GM18519 (cell line): ENCODE results near the gene ASTN2.

Experiments used
- ATAC-seq: cut with Tn5 transposase; IDR thresholded peaks from one replicate; pipeline ENCODE4 v1.9.1; 2021; ENCODE audit warnings: mild to moderate bottlenecking, moderate library complexity; ENCODE audit not compliant: unreplicated experiment, low FRiP score

ASTN2 gene, protein sequence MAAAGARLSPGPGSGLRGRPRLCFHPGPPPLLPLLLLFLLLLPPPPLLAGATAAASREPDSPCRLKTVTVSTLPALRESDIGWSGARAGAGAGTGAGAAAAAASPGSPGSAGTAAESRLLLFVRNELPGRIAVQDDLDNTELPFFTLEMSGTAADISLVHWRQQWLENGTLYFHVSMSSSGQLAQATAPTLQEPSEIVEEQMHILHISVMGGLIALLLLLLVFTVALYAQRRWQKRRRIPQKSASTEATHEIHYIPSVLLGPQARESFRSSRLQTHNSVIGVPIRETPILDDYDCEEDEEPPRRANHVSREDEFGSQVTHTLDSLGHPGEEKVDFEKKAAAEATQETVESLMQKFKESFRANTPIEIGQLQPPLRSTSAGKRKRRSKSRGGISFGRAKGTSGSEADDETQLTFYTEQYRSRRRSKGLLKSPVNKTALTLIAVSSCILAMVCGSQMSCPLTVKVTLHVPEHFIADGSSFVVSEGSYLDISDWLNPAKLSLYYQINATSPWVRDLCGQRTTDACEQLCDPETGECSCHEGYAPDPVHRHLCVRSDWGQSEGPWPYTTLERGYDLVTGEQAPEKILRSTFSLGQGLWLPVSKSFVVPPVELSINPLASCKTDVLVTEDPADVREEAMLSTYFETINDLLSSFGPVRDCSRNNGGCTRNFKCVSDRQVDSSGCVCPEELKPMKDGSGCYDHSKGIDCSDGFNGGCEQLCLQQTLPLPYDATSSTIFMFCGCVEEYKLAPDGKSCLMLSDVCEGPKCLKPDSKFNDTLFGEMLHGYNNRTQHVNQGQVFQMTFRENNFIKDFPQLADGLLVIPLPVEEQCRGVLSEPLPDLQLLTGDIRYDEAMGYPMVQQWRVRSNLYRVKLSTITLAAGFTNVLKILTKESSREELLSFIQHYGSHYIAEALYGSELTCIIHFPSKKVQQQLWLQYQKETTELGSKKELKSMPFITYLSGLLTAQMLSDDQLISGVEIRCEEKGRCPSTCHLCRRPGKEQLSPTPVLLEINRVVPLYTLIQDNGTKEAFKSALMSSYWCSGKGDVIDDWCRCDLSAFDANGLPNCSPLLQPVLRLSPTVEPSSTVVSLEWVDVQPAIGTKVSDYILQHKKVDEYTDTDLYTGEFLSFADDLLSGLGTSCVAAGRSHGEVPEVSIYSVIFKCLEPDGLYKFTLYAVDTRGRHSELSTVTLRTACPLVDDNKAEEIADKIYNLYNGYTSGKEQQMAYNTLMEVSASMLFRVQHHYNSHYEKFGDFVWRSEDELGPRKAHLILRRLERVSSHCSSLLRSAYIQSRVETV (N-terminal part only)

DNA sequence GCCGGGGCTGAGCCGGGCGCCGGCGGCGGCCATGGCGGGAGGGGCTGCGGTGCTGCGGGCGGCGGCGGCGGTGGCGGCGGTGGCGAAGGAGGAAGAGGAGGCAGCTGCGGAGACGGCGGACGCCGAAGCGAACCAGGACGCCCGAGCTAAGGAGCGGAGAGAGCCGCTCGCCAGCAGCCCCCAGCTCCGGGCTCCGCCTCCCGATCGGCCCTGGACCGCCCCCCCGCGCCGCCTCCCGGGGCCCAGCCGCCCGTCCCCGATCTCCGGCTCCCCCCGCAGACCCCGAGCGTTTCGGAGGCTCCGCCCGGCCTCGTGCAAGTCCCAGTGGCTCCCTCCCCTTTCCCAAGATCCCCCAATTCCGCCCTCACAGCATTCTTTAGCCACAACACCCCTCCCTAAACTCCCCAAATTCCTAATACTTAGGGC is at the start of gene ASTN2:
TSS of gene ASTN2 (minus strand) at position 152 of the 426 bp plus-strand sequence. CDS start at position 33, 119 bp downstream.
- no peak for ATAC-seq

DNA sequence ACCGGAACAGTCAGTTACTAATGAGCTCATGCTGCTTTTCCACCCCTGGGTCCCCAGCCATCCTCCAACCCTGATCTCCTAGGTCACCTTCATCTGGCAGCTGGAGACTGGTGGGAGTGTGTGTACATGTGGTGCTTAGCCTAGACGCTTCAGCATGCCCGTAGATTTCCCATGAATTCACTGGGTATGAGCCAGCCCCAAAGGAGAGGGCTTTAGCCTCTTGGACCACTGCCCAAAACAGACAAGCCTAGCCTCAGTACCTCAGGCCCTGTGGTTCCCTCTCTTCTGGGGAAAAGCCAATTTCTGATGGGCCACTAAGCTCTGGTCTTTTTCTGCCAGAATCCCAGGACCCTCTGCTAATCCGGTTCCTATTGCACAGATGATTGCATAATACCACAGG is 48.0 kb upstream of the ASTN2 start:
- no peak for ATAC-seq

DNA sequence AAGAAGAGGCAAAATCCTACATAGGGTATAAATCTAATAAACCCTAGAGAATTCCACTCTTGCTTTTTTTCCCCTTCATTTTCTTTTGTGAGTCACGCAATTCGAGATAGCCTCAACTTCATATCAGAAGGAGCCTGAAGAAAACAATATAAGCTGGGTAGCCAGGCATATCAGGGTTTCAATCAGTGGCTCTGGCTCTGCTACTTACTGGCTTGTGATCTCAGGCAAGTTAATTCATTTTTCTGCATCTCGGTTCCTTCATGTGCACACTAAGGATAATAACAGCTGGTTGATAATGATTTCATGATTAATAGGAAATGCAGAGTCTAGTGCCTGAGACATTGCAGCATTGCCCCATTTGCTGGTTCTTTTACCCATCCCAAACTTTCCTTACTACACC is 46.5 kb upstream of the ASTN2 start:
- no peak for ATAC-seq

DNA sequence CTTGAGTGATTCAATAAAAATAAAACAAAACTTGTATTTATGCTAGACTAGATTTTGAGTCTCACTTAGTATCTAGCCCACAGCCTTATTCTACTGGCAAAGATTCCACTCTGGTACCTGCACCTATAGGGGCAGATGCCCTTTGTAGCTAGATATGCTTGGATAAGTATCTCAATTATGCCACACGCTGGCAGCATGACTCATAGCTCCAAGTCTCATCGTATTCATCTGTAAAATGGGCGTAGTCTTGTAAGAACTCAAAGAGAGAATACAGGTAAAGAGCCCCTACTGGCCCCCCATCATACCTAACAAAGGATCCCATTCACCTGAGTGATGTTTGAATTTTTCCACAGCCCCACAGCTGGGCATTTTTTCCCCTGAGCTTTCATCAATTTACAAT is 45.9 kb upstream of the ASTN2 start:
- ATAC-seq = no peak

DNA sequence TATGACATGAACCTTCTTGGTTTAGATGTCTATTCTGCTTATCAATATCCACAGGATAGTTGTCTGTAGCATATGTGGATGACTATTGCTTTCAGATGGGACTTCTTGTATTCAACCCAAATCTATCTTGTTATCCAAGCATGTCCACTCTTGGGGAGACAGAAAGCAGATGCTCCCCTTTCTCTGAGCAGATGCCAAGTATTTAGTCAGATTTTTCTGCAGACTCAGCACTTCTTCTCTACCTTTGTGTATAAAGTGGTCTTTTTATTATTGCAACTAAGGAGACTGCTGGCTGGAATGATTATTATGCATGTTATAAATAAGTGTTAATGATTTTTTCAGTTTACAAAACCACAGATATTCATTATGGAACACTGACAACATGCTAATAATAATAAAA is 45.1 kb upstream of the ASTN2 start:
- no peak for ATAC-seq

DNA sequence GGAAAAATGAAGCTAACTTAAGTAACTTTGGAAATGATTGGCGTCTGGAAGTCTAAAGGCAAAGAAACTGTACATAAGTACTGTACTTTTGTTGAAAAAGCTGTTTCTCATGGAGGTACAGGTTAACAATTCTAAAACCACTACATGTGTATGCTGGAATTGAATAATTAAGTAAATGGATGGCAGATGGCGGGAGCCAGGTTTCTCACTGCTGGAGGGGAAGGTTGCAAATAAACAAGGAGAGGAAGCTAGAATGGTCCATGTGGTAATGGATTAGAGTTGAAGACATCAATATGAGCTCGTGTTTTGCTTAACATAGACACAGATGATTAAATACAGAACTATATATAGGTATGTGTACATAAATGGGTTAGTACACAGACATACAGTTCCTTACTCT is 43.2 kb upstream of the ASTN2 start:
- no peak for ATAC-seq

DNA sequence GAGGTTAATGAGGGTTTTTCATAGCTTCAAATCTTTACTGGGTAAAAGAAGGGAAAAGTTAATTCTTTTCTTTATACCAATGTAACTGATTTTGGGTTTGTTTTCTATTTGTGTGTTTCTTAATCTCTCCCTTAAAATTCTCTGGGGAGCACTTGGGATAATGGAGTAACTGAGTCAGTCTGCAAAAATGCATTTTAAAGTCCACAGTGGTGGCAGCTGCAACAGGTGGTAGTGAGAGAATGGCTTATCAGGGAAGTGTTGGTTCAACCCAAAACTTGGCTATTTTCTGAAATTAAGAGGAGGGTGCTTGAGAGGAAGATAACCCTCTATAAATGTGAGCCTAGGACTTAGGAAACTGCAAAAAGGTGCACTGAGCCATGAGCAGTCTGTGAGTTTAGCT is 39.9 kb upstream of the ASTN2 start:
- ATAC-seq = no peak

DNA sequence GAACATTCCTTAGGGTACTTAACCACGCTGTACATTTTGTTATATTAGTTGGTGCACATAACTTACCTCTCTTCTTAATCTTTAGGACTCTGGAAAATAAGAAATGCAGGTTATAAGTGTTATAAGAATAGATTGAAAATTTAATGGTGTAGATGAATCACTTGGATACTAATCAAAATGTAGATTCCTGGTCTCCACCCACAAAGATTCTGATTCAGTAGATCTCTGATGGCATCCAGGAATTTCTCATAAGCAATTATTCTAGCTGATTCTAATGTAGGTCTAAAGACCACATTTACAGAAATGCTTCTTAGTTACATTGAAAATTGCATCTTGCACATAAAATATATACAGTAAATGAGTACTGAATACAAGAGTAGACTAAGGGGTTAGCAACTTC is 38.9 kb upstream of the ASTN2 start:
- ATAC-seq = no peak

DNA sequence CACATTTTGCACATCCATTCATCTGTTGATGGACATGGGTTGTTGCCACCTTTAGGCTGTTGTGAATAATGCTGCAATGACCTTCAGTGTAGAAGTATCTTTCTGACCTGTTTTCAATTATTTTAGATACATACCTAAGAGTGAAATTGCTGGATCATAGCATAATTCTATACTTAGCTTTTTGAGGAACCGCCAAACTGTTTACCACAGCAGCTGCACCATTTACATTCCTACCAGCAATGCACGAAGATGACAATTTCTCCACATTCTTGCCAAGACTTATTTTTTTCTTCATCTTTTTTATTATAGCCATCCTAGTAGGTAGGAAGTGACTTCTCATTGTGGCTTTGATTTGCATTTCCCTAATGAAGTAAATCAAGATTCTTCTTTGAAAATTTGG is 36.5 kb upstream of the ASTN2 start:
- ATAC-seq = no peak

DNA sequence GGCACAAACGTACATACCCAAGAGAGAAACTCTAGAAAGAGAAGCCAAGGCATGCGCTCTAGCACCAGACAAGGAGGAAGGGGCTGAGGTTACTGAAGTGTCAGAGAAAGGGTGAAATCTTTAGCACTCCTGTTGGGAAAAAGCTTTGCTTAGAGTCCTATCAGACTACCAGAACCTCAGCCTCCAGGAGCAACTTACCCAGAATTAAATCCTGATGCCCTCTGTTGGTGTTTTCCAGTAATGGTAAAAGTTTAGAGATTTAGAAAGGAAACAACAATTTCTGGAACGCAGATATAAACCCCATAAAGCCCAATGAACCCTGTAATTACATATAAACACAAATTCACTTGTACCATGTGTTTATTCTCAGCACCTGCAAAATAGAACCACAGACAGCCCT is 33.2 kb upstream of the ASTN2 start:
- ATAC-seq = no peak

DNA sequence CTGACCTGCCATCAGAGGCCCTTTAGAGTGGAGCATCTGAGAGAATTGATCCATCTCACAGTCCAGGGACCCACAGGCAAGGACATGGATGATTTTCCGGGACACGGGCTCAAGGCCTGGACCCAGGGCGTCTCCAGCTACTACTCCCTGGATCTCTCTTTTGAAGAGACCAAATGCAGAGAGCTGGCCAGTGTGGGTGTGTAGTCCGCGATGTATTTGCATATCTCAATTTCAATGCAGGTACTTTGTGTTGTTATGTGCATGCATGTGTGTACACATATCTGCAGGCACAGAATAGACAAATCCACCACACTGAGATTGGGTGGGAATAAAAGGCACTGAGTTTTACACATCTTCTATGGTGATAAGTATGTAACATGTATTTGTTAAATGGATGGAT is 30.8 kb upstream of the ASTN2 start:
- no peak for ATAC-seq

DNA sequence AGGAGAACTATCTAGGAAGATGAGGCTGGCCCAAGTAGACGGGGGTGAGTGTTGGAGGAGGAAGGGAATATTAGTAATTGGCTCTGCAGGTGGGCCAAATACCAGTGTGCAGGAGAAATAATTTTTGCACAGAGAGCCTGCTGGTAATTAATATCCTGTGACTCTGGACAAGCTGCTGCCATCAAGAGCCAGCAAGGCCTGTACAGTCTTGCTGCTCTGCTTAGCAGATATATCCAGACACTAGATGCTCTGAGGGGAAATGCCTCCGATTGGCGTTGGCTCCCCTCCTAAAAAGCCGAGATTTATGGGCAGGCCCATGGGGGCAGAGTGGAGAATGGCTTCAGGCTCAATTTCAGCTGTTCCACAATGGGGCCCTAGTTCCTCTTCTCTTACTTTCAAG is 29.6 kb upstream of the ASTN2 start:
- no peak for ATAC-seq

DNA sequence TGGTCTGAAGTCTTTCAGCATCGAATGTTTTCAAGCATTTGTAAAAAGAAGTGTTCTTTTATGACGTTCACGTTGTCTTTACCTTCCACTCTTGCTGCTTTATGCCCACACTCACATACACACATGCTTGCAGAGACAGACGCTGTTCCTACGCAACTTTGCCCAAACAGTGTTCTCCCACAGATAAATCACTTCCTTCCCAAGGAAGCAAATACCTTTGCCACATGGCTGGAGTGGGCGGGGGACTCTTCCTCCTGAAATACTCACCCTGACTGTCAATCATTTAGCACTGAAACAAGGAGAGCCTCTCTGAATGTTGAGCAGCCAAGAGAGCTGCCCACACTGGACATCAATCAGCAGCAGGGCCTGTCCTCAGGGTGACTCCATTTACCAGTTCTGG is 22.4 kb upstream of the ASTN2 start:
- no peak for ATAC-seq

DNA sequence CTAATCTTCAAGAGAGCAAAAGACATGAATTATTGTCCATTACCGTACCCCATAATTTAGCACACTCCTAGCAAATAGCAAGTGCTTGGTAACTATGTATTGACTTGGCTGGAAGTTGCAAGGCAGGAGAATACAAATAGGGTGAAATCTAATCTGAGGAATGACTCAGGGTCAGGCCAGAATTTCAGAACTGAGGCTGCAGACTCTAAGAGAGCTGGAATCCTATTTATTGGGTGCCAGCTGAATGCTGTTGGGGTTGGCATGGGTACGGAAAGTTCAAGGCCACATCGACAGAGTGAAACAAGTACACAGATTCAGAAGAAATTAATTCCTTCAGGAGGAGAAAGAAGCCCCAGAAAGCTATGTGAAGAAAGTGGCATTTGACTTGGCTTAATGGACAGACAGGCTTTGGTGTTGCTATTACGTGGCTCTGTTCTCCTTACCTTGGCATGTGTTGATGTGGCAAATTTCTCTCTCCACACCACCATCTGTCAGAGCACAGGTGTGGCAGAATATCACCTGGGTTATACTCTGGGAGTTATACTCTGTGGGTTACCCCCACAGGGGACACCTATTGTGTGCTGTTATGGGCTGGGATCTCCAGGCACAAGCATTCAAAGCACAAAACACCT is 20.9 kb upstream of the ASTN2 start:
- no peak for ATAC-seq

DNA sequence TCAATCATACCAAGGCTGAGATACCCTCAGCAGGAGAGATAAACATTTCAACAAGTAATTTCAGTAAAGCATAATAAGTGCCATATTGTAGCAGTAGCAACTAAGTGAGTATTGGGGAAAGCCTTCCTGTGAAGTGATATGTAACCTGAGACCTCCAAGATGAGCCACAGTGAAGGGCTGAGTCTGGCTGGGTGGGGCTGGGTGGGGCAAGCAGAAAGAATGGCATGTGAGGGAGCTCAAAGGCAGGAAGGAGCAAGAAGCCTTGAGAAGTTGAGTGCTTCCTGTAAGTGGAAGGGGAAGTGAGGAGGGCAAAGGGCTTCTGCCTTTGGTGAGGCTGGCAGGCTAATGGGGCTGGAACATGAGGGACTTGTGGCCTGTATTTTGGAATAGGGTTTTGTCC is 19.7 kb upstream of the ASTN2 start:
- ATAC-seq = no peak

DNA sequence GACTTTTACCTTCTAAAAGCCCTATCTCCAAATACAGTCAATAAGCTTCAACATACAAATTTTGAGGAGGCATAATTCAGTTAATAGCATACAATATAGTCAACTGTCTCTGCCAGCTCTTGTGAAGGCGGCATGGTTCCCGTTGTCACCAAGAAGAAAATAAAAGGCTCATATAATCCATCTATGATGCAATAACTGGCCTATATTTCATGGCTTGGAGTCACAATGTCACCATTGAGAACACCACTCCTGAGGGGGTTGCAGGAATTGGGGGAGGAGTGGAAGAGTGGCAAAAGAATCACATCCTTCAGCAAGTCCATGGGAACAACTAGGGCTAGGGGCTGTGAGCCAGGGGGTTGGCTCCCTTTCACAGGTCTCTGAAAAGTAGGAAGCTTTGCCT is 16.0 kb upstream of the ASTN2 start:
- no peak for ATAC-seq

DNA sequence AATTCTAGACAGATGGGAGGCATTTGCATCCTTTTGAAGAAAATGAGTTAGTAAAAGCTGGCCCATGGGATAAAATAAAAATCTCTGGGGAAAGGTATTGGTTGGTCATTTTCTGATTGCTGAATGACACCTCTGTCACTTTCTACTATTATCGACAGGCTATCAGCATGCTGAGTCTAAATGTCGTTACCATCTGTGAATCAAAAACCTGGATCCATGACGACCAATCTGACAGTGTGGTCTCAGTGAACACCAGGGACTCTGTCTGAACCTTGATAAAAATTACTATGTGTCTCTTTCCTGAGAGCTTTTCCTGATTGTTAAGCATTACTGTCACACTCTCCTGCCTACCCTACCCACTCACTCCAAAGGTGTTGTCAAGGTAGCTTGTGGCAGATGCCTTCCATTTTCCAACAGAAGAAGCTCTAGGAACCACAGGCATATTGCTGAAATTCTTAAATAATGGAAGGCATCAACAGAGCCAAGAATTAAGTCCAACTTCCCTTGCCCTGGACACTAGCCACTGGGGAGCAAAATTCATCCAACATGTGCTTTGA is 12.6 kb upstream of the ASTN2 start:
- ATAC-seq = no peak

DNA sequence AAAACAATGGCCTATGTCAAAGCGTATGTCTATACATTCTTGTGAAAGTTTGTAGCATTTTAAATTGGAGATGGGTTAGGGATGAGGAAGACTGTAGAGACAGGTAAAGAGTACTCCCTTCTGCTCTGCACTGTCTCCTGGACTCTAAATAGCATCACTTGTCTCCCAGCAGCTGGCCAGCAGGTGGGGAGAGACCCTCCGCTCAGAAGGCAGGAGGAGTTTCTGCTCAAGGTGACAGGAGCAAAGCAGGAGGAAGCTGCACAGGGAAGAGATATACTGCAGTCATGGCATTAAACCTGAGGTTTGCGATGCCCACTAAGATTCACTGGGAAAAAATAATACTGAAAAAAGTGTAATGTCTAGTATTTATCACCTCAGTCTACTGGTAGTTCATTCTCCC is 10.7 kb upstream of the ASTN2 start:
- ATAC-seq = no peak

DNA sequence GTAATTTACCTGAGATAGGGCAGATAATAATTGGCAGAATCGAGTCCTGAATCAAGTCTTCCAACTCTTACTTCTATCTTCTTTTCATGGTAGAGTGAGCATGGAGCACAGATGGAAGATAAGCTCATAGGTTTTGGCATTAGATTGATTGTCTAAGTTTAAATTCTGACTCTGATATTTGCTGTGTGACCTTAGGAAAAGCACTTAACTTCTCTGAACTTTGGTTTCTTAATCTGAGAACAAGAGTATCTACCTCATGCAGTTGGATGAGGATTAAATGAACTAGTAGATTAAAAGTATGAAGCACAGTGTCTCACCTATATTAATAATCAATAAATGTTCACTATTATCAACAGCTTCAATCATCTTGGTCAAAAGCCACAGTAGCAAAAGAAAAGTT is 9.4 kb upstream of the ASTN2 start:
- no peak for ATAC-seq

DNA sequence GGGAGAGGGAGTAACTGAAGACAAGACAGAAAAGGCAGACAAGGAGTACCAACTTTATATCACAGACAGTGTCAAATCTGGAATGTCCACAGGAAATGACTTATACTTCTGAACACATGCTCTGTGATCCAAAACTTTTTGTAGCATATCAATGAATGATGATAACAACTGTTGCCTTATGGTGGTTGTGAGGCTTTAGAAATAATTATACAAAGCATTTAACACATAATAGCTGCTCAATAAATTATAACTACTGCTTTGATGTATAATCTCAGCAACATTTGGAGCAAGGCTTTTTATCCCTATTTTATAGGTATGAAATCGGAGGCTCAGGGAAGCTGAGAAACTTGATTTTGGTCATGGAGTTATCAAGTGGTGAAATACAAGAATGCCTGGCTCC is 3.3 kb upstream of the ASTN2 start:
- ATAC-seq = no peak
